ENCODE results near the gene MTFMT.

DNA sequence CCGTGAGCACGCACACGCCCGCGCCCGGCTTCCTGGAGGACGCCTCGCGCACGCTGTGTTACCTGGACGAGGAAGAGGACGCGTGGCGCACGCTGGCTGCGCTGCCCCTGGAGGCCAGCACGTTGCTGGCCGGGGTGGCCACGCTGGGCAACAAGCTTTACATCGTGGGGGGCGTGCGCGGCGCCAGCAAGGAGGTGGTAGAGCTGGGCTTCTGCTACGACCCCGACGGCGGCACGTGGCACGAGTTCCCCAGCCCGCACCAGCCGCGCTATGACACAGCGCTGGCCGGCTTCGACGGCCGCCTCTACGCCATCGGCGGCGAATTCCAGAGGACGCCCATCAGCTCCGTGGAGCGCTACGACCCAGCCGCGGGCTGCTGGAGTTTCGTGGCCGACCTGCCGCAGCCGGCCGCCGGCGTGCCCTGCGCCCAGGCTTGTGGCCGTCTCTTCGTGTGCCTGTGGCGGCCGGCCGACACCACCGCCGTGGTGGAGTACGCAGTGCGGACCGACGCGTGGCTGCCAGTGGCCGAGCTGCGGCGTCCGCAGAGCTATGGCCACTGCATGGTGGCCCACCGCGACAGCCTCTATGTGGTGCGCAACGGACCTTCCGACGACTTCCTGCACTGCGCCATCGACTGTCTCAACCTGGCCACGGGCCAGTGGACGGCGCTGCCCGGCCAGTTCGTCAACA, 48.0 kb upstream of the MTFMT start:
- TF ChIP-seq CTCF (IDR thresholded peaks at IDR 0.05; ENCODE audit: insufficient read depth, low read depth, low read length) = no peak
- peak; percentile 38 for TF ChIP-seq EZH2 (IDR thresholded peaks at IDR 0.05; ENCODE audit: insufficient read depth, low read length)

Data from astrocyte (in vitro differentiated cells and primary cell).